Adrenal gland (tissue), 12 donors: ENCODE results near the gene ACOX3. TPM values are rescaled to one million over a fixed set of nuclear protein-coding genes. Genes with fewer than 3 reads are reported as not detected.
A peak's percentile ranks its signal among the peaks of the same experiment; 100 is the strongest.
"Not testable (repeated sequence)": the region's sequence is repeated elsewhere in the genome, so short reads cannot be mapped to it uniquely, and the experiment has no call there.

ENCODE experiments used
- DNase-seq, 7 donors: peaks; one replicate each; pipeline ENCODE4 v3.0.0-alpha.2; 2019 to 2020
- H3K27ac ChIP-seq, 5 donors: fragments of 200-600 bp; sonication (generic) in 4 of 5; 1 replicate in 3 of 5; 2 replicates in 2 of 5; pipeline versions ENCODE4 v1.5.1 to v1.8.0; 2016 to 2020; ENCODE audit warnings: mild to moderate bottlenecking in 1 of 5
- H3K27me3 ChIP-seq: fragments of 200-600 bp; 2 replicates; pipeline ENCODE4 v1.8.0; 2021
- H3K36me3 ChIP-seq, 2 donors: fragments of 200-600 bp; replicated peaks in 1 of 2; 1 replicate in 1 of 2; 2 replicates in 1 of 2; pipeline versions ENCODE4 v1.5.1 to v1.8.0; 2018 to 2022
- H3K4me1 ChIP-seq, 2 donors: fragments of 200-600 bp; replicated peaks in 1 of 2; 1 replicate in 1 of 2; 2 replicates in 1 of 2; pipeline versions ENCODE4 v1.5.1 to v1.8.0; 2018 to 2021
- H3K4me3 ChIP-seq, 4 donors: fragments of 200-600 bp; sonication (generic) in 3 of 4; one replicate each; pipeline ENCODE4 v1.5.1; 2016 to 2018
- H3K9me3 ChIP-seq, 3 donors: fragments of 200-600 bp; sonication (generic) in 1 of 3; replicated peaks in 1 of 3; 1 replicate in 2 of 3; 2 replicates in 1 of 3; pipeline versions ENCODE4 v1.5.1 to v1.8.0; 2016 to 2021
- POLR2A ChIP-seq, 2 donors: fragments of 450-650 bp; IDR thresholded peaks; one replicate each; pipeline ENCODE4 v1.6.1; 2017; ENCODE audit warnings: antibody characterized with exemption in 2 of 2, mild to moderate bottlenecking in 2 of 2, moderate library complexity in 1 of 2
- WGBS, 4 donors: extraction: QIAGEN DNeasy Blood & Tissue Kit in 2 of 4; methylation state at CpG; one replicate each; pipeline versions ENCODE4 v1.1.5 to v1.1.7; 2013 to 2017; 5-methylcytosine and 5-hydroxymethylcytosine counted together
- intact Hi-C, 2 donors: fragments of 100-400 bp; cut with DNase I; formaldehyde crosslinking; loops; one replicate each; pipeline versions ENCODE4 v1.14.1 to v1.15.0; 2022 to 2023
- polyA plus RNA-seq, 3 donors: library from polyadenylated mRNA; stranded (reverse); fragments of 200-250 nt in 2 of 3; fragments of 350-450 nt in 1 of 3; fragmentation: Illumina TruSeq in 1 of 3; extraction: RNeasy Lipid Tissue Mini Kit (QIAGEN cat#74804) in 1 of 3; gene quantifications; one replicate each; pipeline ENCODE4 v1.2.3, GENCODE V29; 2013 to 2014
- total RNA-seq, 9 donors: library from RNA; depleted of rRNA in 4 of 9; stranded (reverse); fragments of >200 nt in 4 of 9; fragments of 120-200 nt in 1 of 9; fragmentation: NEBNext Ultra II Directional in 1 of 9; extraction: Animal tissue kit (Norgen Biotek cat#: 25700) in 1 of 9; gene quantifications; one replicate each; pipeline versions ENCODE4 v1.1.0 to v1.2.4, GENCODE V29; 2013 to 2023
- TF ChIP-seq, protein P1 (sequence below), 6 experiments: fragments of 450-650 bp in 4 of 6; fragments of 200-600 bp in 2 of 6; sonication (generic) in 1 of 6; IDR thresholded peaks; 1 replicate in 5 of 6; 2 replicates in 1 of 6; pipeline versions ENCODE4 v1.5.1 to v1.8.0; 2016 to 2021; ENCODE audit warnings: antibody characterized with exemption in 6 of 6, mild to moderate bottlenecking in 2 of 6, moderate library complexity in 1 of 6
- donor health status: healthy with polysubstance abuse.
- donor health status: Bipolar disorder and iron deficiency.
- donor health status: DM: yes; HTN: yes; CAD: no.
- donor health status: DM: no; HTN: no; CAD: no.
- donor health status: DM: no; HTN: no; CAD: no.
- donor health status: DM: yes; HTN: yes; CAD: no.

Gene ACOX3
- total and polyA plus RNA-seq, 12 donors = 10.4 to 44.2 (median 26.3) TPM

DNA sequence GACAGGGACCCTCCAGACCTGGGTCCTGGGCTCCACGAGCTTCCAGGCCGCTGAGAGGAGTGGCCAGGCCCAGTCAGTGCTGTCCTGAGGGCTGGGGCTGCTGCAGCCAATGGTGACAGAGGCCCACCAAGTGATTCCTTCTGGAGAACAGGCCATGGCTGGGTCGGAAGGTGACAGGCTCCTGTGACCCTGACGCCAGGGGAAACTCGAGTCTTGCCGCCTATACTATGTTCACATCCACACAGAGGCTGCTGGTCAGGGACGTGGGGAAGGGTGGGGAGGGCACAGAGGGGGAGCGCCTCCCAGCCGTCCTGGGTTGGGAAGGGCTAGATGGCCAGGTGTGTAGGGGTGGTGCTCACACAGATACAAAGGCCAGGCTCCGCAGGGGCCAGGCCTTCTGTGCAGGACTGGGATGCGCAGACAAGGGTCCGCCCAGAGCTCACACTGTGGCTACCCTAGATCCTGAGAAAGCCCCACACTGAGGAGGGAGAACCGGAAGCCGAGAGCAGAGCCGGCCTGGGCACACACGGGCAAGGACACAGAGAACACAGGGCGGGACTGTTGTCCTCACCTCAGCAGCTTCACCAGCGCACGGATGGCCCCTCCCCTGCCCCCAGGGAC lies 89.6 kb downstream of the ACOX3 start:
- WGBS, 4 donors = 81 to 88% (median 86%) methylated on average over 15 to 19 of the region's 19 CpGs

DNA sequence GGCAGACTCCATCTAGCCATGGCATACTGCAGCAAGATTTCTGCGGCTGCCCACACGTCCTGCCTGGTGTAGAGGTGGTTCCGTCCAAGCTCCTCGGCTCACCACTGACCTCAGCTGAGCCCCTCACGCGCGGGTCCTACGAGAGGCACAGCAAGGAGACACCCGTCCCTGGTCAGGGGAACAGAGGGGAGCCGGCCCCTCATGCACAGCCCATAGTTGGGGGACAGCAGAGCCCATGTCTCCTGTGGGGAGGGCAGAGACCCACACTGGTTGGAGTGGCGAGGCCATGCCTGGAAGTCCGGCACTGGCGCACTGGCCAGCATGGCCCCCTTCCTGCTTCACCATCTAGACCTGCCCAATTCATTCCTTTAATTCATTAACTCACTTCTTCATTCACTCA lies 90.2 kb downstream of the ACOX3 start:
- WGBS, 4 donors = 87 to 94% (median 92%) methylated on average over 13 of the region's 13 CpGs
- intact Hi-C loops = no loop called here

More for the DNA sequence above, 89.6 kb downstream of the ACOX3 start:
- Histone ChIP-seq H3K36me3 (no peaks in the 10 kb centered on the region), H3K4me3 (no peak overlapping the region), H3K27me3 (peaks cover 3% of the 10 kb centered on the region), H3K4me1 (no peaks in the 10 kb centered on the region), H3K9me3 (no peaks in the 10 kb centered on the region), H3K27ac (no peak overlapping the region)
- TF ChIP-seq, protein P1, sequence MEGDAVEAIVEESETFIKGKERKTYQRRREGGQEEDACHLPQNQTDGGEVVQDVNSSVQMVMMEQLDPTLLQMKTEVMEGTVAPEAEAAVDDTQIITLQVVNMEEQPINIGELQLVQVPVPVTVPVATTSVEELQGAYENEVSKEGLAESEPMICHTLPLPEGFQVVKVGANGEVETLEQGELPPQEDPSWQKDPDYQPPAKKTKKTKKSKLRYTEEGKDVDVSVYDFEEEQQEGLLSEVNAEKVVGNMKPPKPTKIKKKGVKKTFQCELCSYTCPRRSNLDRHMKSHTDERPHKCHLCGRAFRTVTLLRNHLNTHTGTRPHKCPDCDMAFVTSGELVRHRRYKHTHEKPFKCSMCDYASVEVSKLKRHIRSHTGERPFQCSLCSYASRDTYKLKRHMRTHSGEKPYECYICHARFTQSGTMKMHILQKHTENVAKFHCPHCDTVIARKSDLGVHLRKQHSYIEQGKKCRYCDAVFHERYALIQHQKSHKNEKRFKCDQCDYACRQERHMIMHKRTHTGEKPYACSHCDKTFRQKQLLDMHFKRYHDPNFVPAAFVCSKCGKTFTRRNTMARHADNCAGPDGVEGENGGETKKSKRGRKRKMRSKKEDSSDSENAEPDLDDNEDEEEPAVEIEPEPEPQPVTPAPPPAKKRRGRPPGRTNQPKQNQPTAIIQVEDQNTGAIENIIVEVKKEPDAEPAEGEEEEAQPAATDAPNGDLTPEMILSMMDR (IDR thresholded peaks at IDR 0.05) = no peak
- no peak for TF ChIP-seq POLR2A (IDR thresholded peaks at IDR 0.05)
- intact Hi-C loops = no loop called here
- peak in 1 of 7 donors; percentile 7 for DNase-seq

DNA sequence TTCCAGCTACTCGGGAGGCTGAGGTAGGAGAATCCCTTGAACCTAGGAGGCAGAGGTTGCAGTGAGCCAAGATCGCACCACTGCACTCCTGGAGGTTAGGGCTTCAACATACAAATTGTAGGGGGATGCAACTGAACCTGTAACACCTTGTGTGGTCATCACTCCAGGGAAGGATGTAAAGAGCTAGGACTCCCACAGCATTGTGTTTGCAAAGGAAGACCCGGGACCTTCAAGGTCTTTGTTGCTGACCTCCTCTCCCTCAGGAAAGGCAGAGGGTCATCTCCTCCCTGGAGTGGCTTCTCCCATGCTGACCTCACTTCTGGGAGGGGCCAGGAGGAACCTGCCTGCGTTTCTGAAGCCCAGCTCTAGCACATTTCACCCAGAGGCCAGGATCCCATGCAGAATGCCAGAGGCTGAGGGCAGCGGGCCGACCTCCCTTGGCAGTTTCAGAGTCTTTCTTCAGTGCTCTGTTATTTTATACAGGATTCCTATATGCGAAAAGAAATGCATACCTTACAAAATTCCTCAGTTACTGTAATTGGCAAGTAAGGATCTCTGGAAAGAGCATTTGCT lies 90.8 kb downstream of the ACOX3 start:
- Histone ChIP-seq H3K4me1 (no peaks in the 10 kb centered on the region), H3K4me3 (no peak overlapping the region), H3K9me3 (no peaks in the 10 kb centered on the region), H3K27me3 (peaks cover 5% of the 10 kb centered on the region), H3K27ac (no peak overlapping the region), H3K36me3 (no peaks in the 10 kb centered on the region)
- no peak for TF ChIP-seq POLR2A (IDR thresholded peaks at IDR 0.05)
- TF ChIP-seq, protein P1 (IDR thresholded peaks at IDR 0.05) = no peak
- intact Hi-C loops = no loop called here
- 72 to 79% (median 77%) methylated on average over 7 of the region's 7 CpGs for WGBS, 4 donors
- peak in 1 of 7 donors; percentile 5 for DNase-seq

More for the DNA sequence above, 90.2 kb downstream of the ACOX3 start:
- DNase-seq = peak in 1 of 7 donors; percentile 10
- Histone ChIP-seq H3K27me3 (peaks cover 5% of the 10 kb centered on the region), H3K36me3 (no peaks in the 10 kb centered on the region), H3K4me3 (no peak overlapping the region), H3K9me3 (no peaks in the 10 kb centered on the region), H3K4me1 (no peaks in the 10 kb centered on the region), H3K27ac (no peak overlapping the region)
- TF ChIP-seq, protein P1 (IDR thresholded peaks at IDR 0.05) = no peak
- TF ChIP-seq POLR2A (IDR thresholded peaks at IDR 0.05) = no peak

DNA sequence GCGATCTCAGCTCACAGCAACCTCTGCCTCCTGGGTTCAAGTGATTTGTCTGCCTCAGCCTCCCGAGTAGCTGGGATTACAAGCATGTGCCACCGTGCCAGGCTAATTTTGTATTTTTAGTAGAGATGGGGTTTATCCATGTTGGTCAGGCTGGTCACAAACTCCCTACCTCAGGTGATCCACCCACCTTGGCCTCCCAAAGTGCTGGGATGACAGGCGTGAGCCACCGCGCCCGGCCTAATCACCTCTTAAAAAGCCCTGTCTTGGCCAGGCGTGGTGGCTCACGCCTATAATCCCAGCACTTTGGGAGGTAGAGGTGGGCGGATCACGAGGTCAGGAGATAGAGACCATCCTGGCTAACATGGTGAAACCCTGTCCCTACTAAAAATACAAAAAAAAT lies 91.3 kb downstream of the ACOX3 start:
- H3K36me3 ChIP-seq, H3K9me3 ChIP-seq, H3K4me3 ChIP-seq, H3K4me1 ChIP-seq, H3K27me3 ChIP-seq, intact Hi-C loops, H3K27ac ChIP-seq: not testable (repeated sequence)
- 87 to 92% (median 91%) methylated on average over 11 of the region's 11 CpGs for WGBS, 4 donors
- peak in 1 of 7 donors; percentile 7 for DNase-seq

DNA sequence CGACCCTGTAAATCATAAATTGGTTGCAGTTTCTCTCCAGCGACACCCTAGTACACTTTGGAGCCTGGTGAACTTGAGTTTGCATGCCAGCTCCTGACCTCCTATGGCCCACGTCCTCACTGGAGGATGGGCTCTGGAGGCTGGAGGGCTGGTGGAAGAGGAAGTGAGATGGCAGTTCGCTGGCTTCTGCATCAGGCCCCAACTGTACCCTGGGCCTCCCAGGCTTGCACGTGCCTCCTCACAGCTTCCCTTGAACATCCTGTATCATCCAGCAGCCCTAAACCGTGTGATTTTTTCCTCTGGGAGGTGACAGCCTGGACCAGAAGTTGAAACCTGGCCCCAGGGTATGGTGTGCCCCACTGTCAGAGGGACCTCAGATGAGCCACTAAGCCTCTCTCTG lies 92.5 kb downstream of the ACOX3 start:
- Histone ChIP-seq H3K27me3 (peaks cover 5% of the 10 kb centered on the region), H3K9me3 (no peaks in the 10 kb centered on the region), H3K4me3 (no peak overlapping the region), H3K36me3 (no peaks in the 10 kb centered on the region), H3K27ac (no peak overlapping the region), H3K4me1 (no peaks in the 10 kb centered on the region)
- DNase-seq = peak in 1 of 7 donors; percentile 2
- WGBS, 4 donors = 52 to 79% (median 66%) methylated on average over 6 of the region's 6 CpGs
- intact Hi-C loops = no loop called here
- TF ChIP-seq, protein P1 (IDR thresholded peaks at IDR 0.05) = no peak
- no peak for TF ChIP-seq POLR2A (IDR thresholded peaks at IDR 0.05)
